MCF 10A (cell line): Measurements from ENCODE around the gene GALNT1. TPM values are rescaled to one million over a fixed set of nuclear protein-coding genes. Genes with fewer than 3 reads are reported as not detected.
A peak's percentile ranks its signal among the peaks of the same experiment; 100 is the strongest.

Experiments used
- BruUV-seq: library from RNA; stranded (reverse); fragments of 400-500 nt; replicated peaks from 2 replicates; lab custom pipeline; 2021; lab: Mats Ljungman, UMichigan
- CTCF ChIA-PET: fragments of 300-600 bp; sonication (Branson Sonifier 250); formaldehyde crosslinking; extraction: SDS; loops from one replicate; lab custom pipeline; 2021; ENCODE audit warnings: antibody characterized with exemption, inconsistent platforms; lab: Yijun Ruan, JAX
- POLR2A ChIA-PET: fragments of 300-600, 350-650 bp; sonication (Branson Sonifier 250); formaldehyde crosslinking; extraction: SDS; loops from one replicate; lab custom pipeline; 2020; ENCODE audit warnings: antibody characterized with exemption, inconsistent platforms; lab: Yijun Ruan, JAX
- DNase-seq: peaks from one replicate; pipeline ENCODE4 v3.0.0-alpha.2; 2018; ENCODE audit not compliant: unreplicated experiment
- H3K27ac Mint-ChIP-seq: one replicate; pipeline ENCODE4 v1.8.0; 2022; ENCODE audit warnings: mild to moderate bottlenecking, low read depth, mixed read lengths; ENCODE audit not compliant: unreplicated experiment
- H3K27me3 Mint-ChIP-seq: one replicate; pipeline ENCODE4 v1.8.0; 2022; ENCODE audit warnings: mixed read lengths; ENCODE audit not compliant: insufficient read depth, unreplicated experiment
- H3K36me3 Mint-ChIP-seq: one replicate; pipeline ENCODE4 v1.8.0; 2022; ENCODE audit warnings: mild to moderate bottlenecking, moderate library complexity, mixed read lengths; ENCODE audit not compliant: insufficient read depth, unreplicated experiment
- H3K4me1 Mint-ChIP-seq: one replicate; pipeline ENCODE4 v1.8.0; 2022; ENCODE audit warnings: mixed read lengths; ENCODE audit not compliant: insufficient read depth, unreplicated experiment
- H3K4me3 Mint-ChIP-seq: one replicate; pipeline ENCODE4 v1.8.0; 2022; ENCODE audit warnings: mild to moderate bottlenecking, moderate library complexity, mixed read lengths; ENCODE audit not compliant: unreplicated experiment
- H3K9me3 Mint-ChIP-seq: one replicate; pipeline ENCODE4 v1.8.0; 2022; ENCODE audit warnings: mixed read lengths; ENCODE audit not compliant: unreplicated experiment
- CTCF ChIP-seq: fragments of 200-600 bp; IDR thresholded peaks from one replicate; pipeline ENCODE4 v1.8.0; 2022; ENCODE audit warnings: antibody characterized with exemption, mild to moderate bottlenecking; ENCODE audit not compliant: unreplicated experiment
- intact Hi-C: fragments of 100-400 bp; cut with micrococcal nuclease; formaldehyde crosslinking; loops from 2 replicates; pipeline ENCODE4 v1.14.1; 2022
- total RNA-seq: library from RNA; stranded (reverse); gene quantifications from 2 replicates; pipeline ENCODE4 v1.2.3, GENCODE V29; 2022

GALNT1 gene
- total RNA-seq, 1 experiment from 2014 or later = 71.0 TPM

GRCh38 chr18:35750929-35751328 lies 169.4 kb downstream of the GALNT1 start:
- H3K4me1 Mint-ChIP-seq = no peaks in the 10 kb centered on the region
- POLR2A ChIA-PET = no interaction called here
- no peaks in the 10 kb centered on the region for H3K36me3 Mint-ChIP-seq
- BruUV-seq = no TSS peak
- H3K27ac Mint-ChIP-seq = no peak overlapping the region
- no peak overlapping the region for H3K4me3 Mint-ChIP-seq
- CTCF ChIA-PET = interaction anchor here (1.3 to 2.1 kb wide), 2 partner anchors 200 to 267 kb away, joined by 3 to 6 read pairs; no protein-coding TSS in a partner anchor
- no peak for TF ChIP-seq CTCF
- intact Hi-C loops = loop anchor here (10.0 kb wide), 1 partner anchor 344 kb away; no protein-coding TSS in a partner anchor
- no peaks in the 10 kb centered on the region for H3K9me3 Mint-ChIP-seq
- no peaks in the 10 kb centered on the region for H3K27me3 Mint-ChIP-seq
- DNase-seq = no peak

GRCh38 chr18:35753306-35753910 lies 171.9 kb downstream of the GALNT1 start:
- POLR2A ChIA-PET = no interaction called here

GRCh38 chr18:35754464-35754863 lies 172.9 kb downstream of the GALNT1 start:
- H3K9me3 Mint-ChIP-seq = no peaks in the 10 kb centered on the region
- intact Hi-C loops = loop anchor here (10.0 kb wide), 1 partner anchor 340 kb away; no protein-coding TSS in a partner anchor
- no peak overlapping the region for H3K4me3 Mint-ChIP-seq
- ChIA-PET CTCF (interaction anchor here (0.6 to 8.5 kb wide), 5 partner anchors 13 to 341 kb away, joined by 3 to 118 read pairs (median 7); no protein-coding TSS in a partner anchor), POLR2A (no interaction called here)
- H3K36me3 Mint-ChIP-seq = no peaks in the 10 kb centered on the region
- H3K27ac Mint-ChIP-seq = no peak overlapping the region
- DNase-seq = no peak
- no peak for TF ChIP-seq CTCF
- no peaks in the 10 kb centered on the region for H3K27me3 Mint-ChIP-seq
- BruUV-seq = no TSS peak
- H3K4me1 Mint-ChIP-seq = no peaks in the 10 kb centered on the region

More at GRCh38 chr18:35753306-35753910, 171.9 kb downstream of the GALNT1 start:
- TF ChIP-seq CTCF = no peak
- H3K27ac Mint-ChIP-seq = no peak overlapping the region
- no peaks in the 10 kb centered on the region for H3K27me3 Mint-ChIP-seq
- no TSS peak for BruUV-seq
- CTCF ChIA-PET = interaction anchor here (8.5 kb wide), 1 partner anchor 196 kb away, joined by 118 read pairs; no protein-coding TSS in a partner anchor
- peak; percentile 41 for DNase-seq
- no peaks in the 10 kb centered on the region for H3K4me1 Mint-ChIP-seq
- H3K4me3 Mint-ChIP-seq = no peak overlapping the region
- intact Hi-C loops = loop anchor here (10.0 kb wide), 1 partner anchor 341 kb away; no protein-coding TSS in a partner anchor
- no peaks in the 10 kb centered on the region for H3K36me3 Mint-ChIP-seq
- H3K9me3 Mint-ChIP-seq = no peaks in the 10 kb centered on the region

DNA sequence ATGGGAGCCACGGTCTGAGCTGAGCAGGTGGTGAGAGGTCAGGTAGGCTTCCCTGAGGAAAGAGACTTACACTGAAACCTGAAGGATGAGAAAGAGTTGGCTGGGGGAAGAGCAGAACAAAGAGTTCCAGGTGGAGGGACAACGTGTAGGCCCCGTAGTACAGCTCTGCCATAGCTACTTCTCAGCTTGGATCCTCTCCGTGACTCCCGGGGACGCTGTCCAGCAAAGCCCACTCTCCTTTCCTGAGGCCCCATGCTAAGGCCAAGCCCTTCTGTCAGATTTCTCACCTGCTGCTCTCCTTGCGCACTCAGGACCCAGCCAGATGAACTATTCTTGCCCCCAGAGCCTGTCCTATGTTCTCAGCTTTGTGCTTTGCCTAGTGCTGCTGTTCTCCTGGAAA lies 173.8 kb downstream of the GALNT1 start:
- TF ChIP-seq CTCF = no peak
- BruUV-seq = no TSS peak
- no peak for DNase-seq
- CTCF ChIA-PET = interaction anchor here (0.7 to 8.5 kb wide), 15 partner anchors 14 to 369 kb away, joined by 3 to 118 read pairs (median 4); no protein-coding TSS in a partner anchor
- no peaks in the 10 kb centered on the region for H3K36me3 Mint-ChIP-seq
- no peak overlapping the region for H3K4me3 Mint-ChIP-seq
- H3K9me3 Mint-ChIP-seq = no peaks in the 10 kb centered on the region
- H3K27me3 Mint-ChIP-seq = peaks cover 9% of the 10 kb centered on the region
- POLR2A ChIA-PET = no interaction called here
- no peaks in the 10 kb centered on the region for H3K4me1 Mint-ChIP-seq
- H3K27ac Mint-ChIP-seq = no peak overlapping the region
- intact Hi-C loops = loop anchor here (5.0 to 10.0 kb wide), 3 partner anchors 262 to 1002 kb away; no protein-coding TSS in a partner anchor
